Body of pancreas (tissue), 4 donors: ENCODE measurements around the gene RAB13.

Experiments
- CTCF ChIP-seq, 7 experiments: fragments of 450-650 bp in 4 of 7; fragments of 200-600 bp in 3 of 7; sonication (generic) in 3 of 7; IDR thresholded peaks; one replicate each; pipeline ENCODE4 v1.5.1; 2016 to 2019; ENCODE audit warnings: antibody characterized with exemption in 7 of 7
- POLR2A ChIP-seq, 3 donors: fragments of 450-650 bp; IDR thresholded peaks; one replicate each; pipeline ENCODE4 v1.6.1; 2016; ENCODE audit warnings: antibody characterized with exemption in 3 of 3, mild to moderate bottlenecking in 2 of 3

GRCh38 chr1:153984123-153984894 is 1.8 kb downstream of the RAB13 start:
- TF ChIP-seq POLR2A (IDR thresholded peaks at IDR 0.05) (no peak), CTCF (IDR thresholded peaks at IDR 0.05) (no peak)
